ENCODE results near the gene SUSD3.

SUSD3 gene

DNA sequence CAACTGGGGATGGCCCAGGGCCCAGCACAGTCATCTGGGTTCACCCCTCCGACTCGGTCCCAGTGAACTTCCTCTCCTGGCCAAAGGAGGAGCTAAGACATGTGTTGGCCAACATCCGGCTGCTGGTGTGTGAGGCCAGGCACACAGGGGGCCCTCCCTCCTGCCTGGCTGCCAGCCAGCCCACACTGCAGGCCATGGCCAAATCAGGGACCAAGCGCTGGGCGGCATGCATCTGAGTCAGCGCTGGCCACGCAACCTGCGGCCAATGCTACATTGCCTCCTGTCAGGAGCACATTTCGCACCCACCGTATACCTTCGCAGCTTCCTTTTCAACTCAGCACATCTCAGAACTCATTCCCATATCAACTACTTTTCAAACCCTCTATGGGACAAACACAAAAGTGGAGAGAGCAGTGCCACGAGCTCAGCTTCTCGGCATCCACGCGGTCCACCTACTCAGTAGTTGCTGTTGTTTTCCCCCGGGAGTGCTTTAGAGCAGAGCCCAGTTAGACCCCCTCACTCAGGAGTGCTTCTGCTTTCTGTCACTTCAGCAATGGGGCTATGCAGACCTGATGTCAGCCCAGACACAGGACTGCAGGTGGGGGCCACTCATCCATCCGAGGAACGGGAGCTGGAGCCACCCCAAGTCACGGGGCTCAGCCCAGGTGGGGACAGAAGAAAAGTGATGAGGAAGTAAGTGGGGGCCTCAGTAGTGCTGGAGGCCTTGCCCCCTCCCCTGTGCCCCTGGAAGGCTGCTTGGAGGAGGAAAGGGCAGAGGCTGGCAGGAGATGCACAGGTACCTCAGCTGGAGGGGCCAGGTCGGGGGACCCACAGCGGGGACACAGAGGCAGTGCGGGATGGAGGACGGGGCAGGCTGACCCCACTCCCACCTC is 61.7 kb downstream of the SUSD3 start:
- peak overlapping the region; percentile 55 for H3K27ac ChIP-seq

GRCh38 chr9:93120846-93121315 is 62.4 kb downstream of the SUSD3 start:
- H3K27ac ChIP-seq = peak overlapping the region; percentile 55
- DNase-seq (ENCODE audit: low read depth, low spot score) = no peak

More for the DNA sequence above, 61.7 kb downstream of the SUSD3 start:
- peak; percentile 68 for DNase-seq (ENCODE audit: low read depth, low spot score)

GRCh38 chr9:93121316-93122241 is 63.1 kb downstream of the SUSD3 start:
- H3K27ac ChIP-seq = no peak overlapping the region
- DNase-seq (ENCODE audit: low read depth, low spot score) = no peak

DNA sequence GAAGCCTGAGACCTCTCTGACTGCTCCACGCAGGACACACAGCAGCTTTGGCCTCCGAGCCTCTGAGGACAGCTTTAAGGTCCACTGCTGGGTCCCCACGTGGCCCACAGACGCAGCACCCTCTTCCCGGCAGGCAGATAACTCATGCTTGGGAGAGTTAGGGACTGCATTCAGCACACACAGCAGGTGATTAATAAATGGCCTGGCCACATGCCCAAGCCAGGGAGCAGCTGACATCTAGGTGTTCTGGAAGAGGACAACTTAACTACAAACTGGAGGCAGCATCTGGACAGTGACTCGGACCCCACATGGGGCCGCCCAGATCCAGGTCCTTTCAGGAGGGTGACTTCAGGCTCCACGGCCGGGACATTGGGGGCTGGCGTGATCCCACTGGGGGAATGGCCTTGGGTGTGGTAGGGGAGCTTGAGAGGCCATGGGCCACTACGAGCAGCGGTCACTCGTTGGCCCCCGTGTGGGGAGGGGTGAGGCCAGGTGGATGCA is 64.3 kb downstream of the SUSD3 start:
- H3K27ac ChIP-seq = no peak overlapping the region
- no peak for DNase-seq (ENCODE audit: low read depth, low spot score)

DNA sequence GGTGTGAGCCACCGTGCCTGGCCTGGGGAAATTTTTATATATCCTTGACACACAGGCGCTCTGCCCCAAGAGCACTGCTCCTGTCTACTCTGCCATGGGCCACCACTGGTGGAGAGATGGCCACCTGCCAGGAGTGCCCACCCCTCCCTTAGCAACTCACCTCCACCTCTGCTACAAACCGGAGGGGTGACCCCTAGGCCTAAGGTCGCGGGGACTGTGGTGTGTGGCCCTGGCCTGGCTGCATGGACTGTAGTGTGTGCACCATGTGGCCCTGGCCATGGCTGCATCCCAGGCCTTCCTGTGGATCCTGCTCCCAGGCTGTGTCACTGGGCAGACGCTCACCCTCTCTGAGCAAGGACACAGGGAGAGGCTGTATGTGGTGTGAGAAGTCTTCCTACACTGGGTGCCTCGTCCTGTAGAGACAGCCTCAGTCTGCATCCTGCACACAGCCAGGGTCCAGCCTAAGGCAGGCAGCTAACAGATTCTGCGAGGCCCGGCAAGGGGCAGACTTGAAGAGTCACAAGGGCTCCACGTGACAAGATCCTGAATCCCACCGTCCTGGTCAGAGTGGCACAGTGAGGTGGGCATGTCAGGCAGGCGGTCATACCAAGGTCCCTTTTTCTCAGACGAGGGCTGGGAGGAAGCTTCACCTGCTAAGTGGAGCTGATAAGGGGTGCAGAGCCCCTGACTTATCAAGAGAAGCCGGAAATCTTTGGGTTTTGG is 65.2 kb downstream of the SUSD3 start:
- DNase-seq (ENCODE audit: low read depth, low spot score) = no peak

DNA sequence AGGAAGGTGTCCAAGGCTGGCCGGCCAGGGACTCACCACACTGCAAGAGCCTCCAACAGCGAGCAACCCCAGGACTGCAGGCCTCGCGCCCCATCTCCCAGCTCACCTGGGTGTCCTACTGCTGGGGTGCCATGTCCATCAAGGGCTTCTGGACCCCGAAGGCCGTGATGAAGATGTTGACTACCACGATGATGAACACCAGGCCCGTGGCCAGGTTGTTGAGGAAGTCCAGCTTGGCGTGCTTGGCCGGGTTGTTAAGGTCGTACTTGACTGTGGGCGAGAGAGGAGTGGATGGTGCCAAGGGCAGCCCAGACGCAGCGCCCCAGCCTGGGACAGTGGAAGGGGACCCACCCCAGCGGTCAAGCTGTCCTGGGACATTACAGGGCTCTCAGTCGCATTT is 66.3 kb downstream of the SUSD3 start:
- H3K27ac ChIP-seq = no peak overlapping the region
- no peak for DNase-seq (ENCODE audit: low read depth, low spot score)

More for the DNA sequence above, 65.2 kb downstream of the SUSD3 start:
- H3K27ac ChIP-seq = no peak overlapping the region

GRCh38 chr9:93125331-93125894 is 66.9 kb downstream of the SUSD3 start:
- no peak overlapping the region for H3K27ac ChIP-seq
- no peak for DNase-seq (ENCODE audit: low read depth, low spot score)

- DNase-seq (ENCODE audit: low read depth, low spot score) = no peak
- no peak overlapping the region for H3K27ac ChIP-seq
These were observed 67.8 kb downstream of the SUSD3 start for GRCh38 chr9:93126151-93126781.

- no peak overlapping the region for H3K27ac ChIP-seq
- no peak for DNase-seq (ENCODE audit: low read depth, low spot score)
These were observed 68.4 kb downstream of the SUSD3 start for GRCh38 chr9:93126825-93127368.

DNA sequence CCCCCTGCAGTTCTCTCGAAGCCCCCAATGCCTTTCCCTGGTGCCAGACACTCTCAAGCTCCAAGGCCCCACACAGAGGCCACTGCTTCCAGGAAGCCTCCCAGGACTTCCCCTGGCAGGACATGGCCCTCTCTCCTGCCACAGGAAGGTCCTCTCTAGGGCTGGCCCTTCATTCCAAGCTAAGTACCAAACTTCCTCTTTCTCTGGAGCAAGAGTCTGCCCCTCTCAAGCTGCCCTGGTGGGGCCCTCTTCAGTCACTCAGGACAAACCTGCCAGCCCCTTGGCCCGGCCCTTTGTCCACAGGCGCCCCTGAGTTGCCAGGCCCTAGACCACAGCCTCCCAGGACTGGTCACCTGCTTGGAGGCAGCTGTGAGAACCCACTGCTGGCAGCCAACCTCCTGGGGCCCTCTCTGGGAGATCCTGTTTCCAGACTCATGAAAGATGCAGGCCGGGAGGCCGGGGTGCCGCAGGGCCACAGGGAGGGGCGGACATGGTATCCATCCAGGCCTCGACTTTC is 69.0 kb downstream of the SUSD3 start:
- no peak overlapping the region for H3K27ac ChIP-seq
- no peak for DNase-seq (ENCODE audit: low read depth, low spot score)

DNA sequence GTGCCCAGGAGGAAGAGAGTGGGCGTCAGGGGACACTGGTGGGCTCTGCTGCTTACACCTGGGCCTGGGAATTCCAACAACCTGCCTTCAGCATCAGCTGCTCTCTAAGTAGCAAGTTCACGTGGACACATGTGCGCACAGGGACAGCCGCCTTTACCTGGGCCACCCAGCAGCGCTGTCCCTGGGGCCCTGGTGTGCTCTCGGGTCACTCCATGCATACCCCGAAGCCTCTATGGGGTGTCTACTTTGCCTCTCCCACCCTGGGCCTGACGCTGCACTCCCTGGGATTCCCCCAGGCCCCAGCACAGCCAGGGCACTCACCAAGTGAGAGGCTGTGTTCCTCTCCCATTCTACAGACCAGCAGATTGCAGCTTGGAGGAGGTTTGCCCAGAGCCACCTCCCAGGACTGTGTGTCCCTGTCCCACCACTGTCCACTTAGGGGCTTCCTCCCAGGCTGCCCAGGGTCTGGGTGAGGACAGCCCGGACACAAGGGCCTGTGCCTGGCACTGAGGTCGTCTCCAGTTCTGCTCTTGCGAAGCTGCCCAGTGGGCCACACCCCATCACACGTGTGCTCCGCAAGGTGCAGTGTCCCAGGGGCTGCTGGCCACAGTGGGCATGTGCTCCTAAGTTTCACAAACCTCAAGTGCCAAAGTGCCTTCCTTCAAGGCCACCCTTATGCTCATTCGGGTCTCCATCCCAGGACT is 69.7 kb downstream of the SUSD3 start:
- no peak for DNase-seq (ENCODE audit: low read depth, low spot score)
- no peak overlapping the region for H3K27ac ChIP-seq

DNA sequence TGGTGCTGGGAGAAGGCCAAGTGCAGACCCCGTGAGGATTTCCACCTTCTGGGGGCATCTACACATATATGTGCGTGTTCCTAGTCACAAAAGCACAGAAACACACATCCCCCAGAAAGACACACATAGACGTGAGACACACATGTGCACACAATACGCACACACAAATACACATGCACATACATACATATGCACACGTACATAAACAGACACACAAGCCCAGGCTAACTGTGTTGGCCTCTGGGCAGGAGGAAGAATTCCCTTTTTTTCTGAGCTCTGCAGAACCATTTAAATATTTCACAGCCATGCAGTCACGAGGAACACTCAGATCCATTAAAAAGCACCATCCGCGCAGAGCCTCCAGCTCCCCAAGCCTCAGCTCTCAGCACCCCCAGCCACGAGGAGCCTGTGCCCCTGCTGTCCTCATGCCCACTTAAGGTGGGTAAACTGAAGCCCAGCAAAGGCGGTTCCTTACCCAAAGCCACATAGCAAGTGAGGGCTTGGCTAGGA is 70.3 kb downstream of the SUSD3 start:
- H3K27ac ChIP-seq = no peak overlapping the region
- DNase-seq (ENCODE audit: low read depth, low spot score) = no peak

DNA sequence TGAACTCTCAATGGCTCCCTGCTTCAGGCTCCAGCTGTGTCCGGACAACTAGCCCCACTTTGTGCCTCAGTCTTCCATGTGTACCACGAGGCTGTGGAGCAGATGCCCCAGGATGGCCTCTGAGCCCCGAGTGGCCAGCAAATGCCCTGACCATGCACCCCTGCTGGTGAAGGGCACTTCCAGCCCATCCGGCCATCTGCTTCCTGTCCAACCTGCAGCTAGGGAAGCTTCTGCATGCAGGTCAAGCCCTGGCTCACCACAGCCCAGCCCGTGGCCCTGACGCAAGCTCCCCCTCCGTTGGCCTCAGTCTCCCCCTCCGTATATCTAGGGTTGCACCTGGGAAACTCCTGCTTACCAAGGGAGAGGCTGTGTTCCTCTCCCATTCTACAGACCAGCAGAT is 70.8 kb downstream of the SUSD3 start:
- no peak for DNase-seq (ENCODE audit: low read depth, low spot score)

DNA sequence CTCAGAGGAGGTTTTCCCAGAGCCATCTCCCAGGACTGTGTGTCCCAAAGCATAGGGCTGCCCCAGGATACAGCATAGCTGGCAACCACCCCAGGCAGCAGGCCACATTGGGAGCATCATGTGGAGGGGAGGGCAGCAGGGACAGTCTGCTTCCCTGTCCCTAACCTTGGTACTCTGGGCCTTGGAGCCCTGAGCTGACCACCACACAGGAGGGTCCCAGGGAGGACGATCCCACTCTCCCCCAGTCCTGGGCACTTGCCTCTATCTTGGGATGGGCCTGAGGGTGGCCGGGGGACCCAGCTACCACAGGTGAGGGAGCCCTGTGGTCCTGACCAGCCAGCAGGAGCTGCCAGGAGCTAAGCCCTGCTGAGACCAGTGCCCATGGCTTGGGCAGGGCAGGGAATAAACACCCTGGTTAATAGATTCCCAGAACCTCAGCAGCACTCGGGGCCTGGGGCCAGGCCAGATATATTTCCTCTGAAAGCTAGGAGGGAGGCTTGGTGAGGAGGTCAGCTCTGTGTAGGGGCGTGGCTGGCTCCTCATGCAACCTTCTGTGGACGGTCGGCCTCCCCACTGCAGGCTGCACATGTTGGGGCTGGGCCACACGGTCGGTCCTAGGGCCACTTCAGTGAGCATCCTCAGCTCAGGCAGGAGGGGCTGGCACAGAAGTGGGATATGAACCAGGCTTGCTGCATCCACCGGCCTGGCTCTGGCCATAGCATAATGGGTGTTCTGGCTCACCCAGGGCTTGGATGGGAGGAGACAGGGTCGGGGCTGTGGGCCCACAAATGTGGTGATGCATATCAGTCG is 71.4 kb downstream of the SUSD3 start:
- DNase-seq (ENCODE audit: low read depth, low spot score) = no peak
- H3K27ac ChIP-seq = no peak overlapping the region

More for the DNA sequence above, 70.8 kb downstream of the SUSD3 start:
- H3K27ac ChIP-seq = no peak overlapping the region

DNA sequence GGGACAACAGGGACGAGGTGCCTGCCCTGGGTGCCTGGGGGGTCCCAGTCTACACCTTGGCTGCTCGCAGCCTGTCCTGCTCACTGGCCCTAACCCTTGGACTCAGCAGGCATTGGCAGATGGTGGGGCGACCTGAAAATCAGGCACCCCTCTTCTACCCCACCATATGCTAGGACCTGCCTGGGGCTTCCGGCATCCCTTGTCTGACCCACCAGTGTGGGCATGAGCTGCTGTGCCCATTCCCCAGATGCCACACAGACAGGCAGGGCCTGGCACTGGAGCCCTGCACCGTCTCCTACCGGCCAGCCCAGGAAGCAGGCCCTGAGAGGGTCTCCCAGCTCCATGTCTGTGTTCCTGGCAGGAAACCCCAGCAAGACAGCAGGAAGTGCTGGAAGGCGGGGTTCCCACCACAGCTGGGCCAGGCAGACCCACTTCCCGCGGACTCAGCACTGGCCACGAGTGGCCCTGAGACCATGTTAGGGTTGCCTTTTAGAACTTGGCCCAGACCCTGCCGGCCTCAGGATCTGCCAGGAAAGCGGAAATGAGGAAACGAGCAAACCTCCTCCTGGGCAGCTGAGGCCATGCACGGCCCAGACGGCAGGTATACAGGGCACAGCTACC is 72.5 kb downstream of the SUSD3 start:
- H3K27ac ChIP-seq = no peak overlapping the region

GRCh38 chr9:93131599-93132286 is 73.2 kb downstream of the SUSD3 start:
- H3K27ac ChIP-seq = no peak overlapping the region

More for the DNA sequence above, 72.5 kb downstream of the SUSD3 start:
- DNase-seq (ENCODE audit: low read depth, low spot score) = no peak

More at GRCh38 chr9:93131599-93132286, 73.2 kb downstream of the SUSD3 start:
- no peak for DNase-seq (ENCODE audit: low read depth, low spot score)
